Right lobe of liver (tissue), 4 donors: ENCODE measurements around the gene PLIN4.

Experiments
- CTCF ChIP-seq, 4 donors: fragments of 200-600 bp in 3 of 4; fragments of 450-650 bp in 1 of 4; IDR thresholded peaks; one replicate each; pipeline versions ENCODE4 v1.5.1 to v1.8.0; 2016 to 2022; ENCODE audit warnings: antibody characterized with exemption in 4 of 4, mild to moderate bottlenecking in 2 of 4
- POLR2A ChIP-seq: fragments of 450-650 bp; IDR thresholded peaks from one replicate; pipeline ENCODE4 v1.6.1; 2017; ENCODE audit warnings: antibody characterized with exemption, mild to moderate bottlenecking
- donor health status: DM: no; HTN: no; CAD: no.
- donor health status: DM: no; HTN: no; CAD: no.
- donor health status: DM: no; HTN: yes; CAD: no.

- TF ChIP-seq CTCF (IDR thresholded peaks at IDR 0.05) (no peak), POLR2A (no peak)
These were observed 15.8 kb downstream of the PLIN4 start for GRCh38 chr19:4502282-4503131.
